CD14-positive monocyte (primary cell): ENCODE measurements around the gene RNF157. TPM values are rescaled to one million over a fixed set of nuclear protein-coding genes. Genes with fewer than 3 reads are reported as not detected.
A peak's percentile ranks its signal among the peaks of the same experiment; 100 is the strongest.

ENCODE experiments used
- DNase-seq, 3 donors: peaks; one replicate each; pipeline ENCODE4 v3.0.0-alpha.2; 2011 to 2022
- H2AFZ ChIP-seq: 2 replicates; pipeline ENCODE4 v1.6.0; 2012; ENCODE audit warnings: mild to moderate bottlenecking, low read depth, low read length, inconsistent platforms; ENCODE audit not compliant: insufficient read depth, poor library complexity, severe bottlenecking
- H3K27ac ChIP-seq, 2 donors: 1 replicate in 1 of 2; 2 replicates in 1 of 2; pipeline ENCODE4 v1.5.1; 2012 to 2013; ENCODE audit warnings: low read length in 2 of 2, control low read depth in 1 of 2, inconsistent platforms in 1 of 2, low read depth in 1 of 2, mild to moderate bottlenecking in 1 of 2
- H3K27me3 ChIP-seq, 2 donors: one replicate each; pipeline versions ENCODE4 v1.6.0 to v1.6.1; 2011 to 2013; ENCODE audit warnings: low read length in 2 of 2; ENCODE audit not compliant: control insufficient read depth in 2 of 2, insufficient read depth in 2 of 2
- H3K36me3 ChIP-seq, 2 donors: replicated peaks in 1 of 2; 1 replicate in 1 of 2; 2 replicates in 1 of 2; pipeline versions ENCODE4 v1.5.1 to v1.6.1; 2012 to 2013; ENCODE audit warnings: low read length in 2 of 2, control low read depth in 1 of 2, inconsistent platforms in 1 of 2, mild to moderate bottlenecking in 1 of 2; ENCODE audit not compliant: insufficient read depth in 2 of 2, control insufficient read depth in 1 of 2
- H3K4me1 ChIP-seq, 2 donors: 1 replicate in 1 of 2; 2 replicates in 1 of 2; pipeline versions ENCODE4 v1.5.1 to v1.6.1; 2012 to 2013; ENCODE audit warnings: low read length in 2 of 2, control low read depth in 1 of 2, inconsistent platforms in 1 of 2, mild to moderate bottlenecking in 1 of 2, moderate library complexity in 1 of 2; ENCODE audit not compliant: insufficient read depth in 2 of 2, control insufficient read depth in 1 of 2
- H3K4me2 ChIP-seq: replicated peaks from 2 replicates; pipeline ENCODE3; 2012; ENCODE audit warnings: low read length, moderate library complexity, mild to moderate bottlenecking; ENCODE audit not compliant: poor library complexity, severe bottlenecking; ENCODE audit errors: extremely low read depth
- H3K4me3 ChIP-seq, 3 experiments: fragments of 200-600 bp in 1 of 3; sonication (generic) in 1 of 3; replicated peaks in 1 of 3; 1 replicate in 2 of 3; 2 replicates in 1 of 3; pipeline ENCODE4 v1.5.1; 2011 to 2013; ENCODE audit warnings: low read length in 3 of 3, mild to moderate bottlenecking in 3 of 3, control low read depth in 2 of 3, low read depth in 2 of 3, inconsistent platforms in 1 of 3, moderate library complexity in 1 of 3
- H3K79me2 ChIP-seq: 2 replicates; pipeline ENCODE4 v1.6.0; 2012; ENCODE audit warnings: mild to moderate bottlenecking, control low read depth, inconsistent platforms, low read length, moderate library complexity; ENCODE audit not compliant: insufficient read depth
- H3K9ac ChIP-seq: 2 replicates; pipeline ENCODE4 v1.6.0; 2017; ENCODE audit warnings: low read length, mild to moderate bottlenecking; ENCODE audit not compliant: insufficient read depth, poor library complexity, severe bottlenecking
- H3K9me3 ChIP-seq, 2 donors: replicated peaks in 1 of 2; 1 replicate in 1 of 2; 2 replicates in 1 of 2; pipeline versions ENCODE4 v1.5.1 to v1.6.1; 2012 to 2013; ENCODE audit warnings: low read length in 2 of 2, control low read depth in 1 of 2; ENCODE audit not compliant: control insufficient read depth in 1 of 2, insufficient read depth in 1 of 2
- H4K20me1 ChIP-seq: 2 replicates; pipeline ENCODE4 v1.6.0; 2012; ENCODE audit warnings: mild to moderate bottlenecking, low read length, control low read depth, moderate library complexity; ENCODE audit not compliant: insufficient read depth
- H3K27ac Mint-ChIP-seq, 7 donors: one replicate each; pipeline ENCODE4 v1.8.0; 2020; ENCODE audit warnings: mild to moderate bottlenecking in 7 of 7, mixed read lengths in 7 of 7, moderate library complexity in 6 of 7, inconsistent platforms in 2 of 7
- H3K27me3 Mint-ChIP-seq, 3 donors: one replicate each; pipeline ENCODE4 v1.8.0; 2021 to 2022; ENCODE audit warnings: low read depth in 3 of 3, mild to moderate bottlenecking in 3 of 3, mixed read lengths in 3 of 3, moderate library complexity in 3 of 3, inconsistent platforms in 1 of 3
- H3K36me3 Mint-ChIP-seq, 2 donors: one replicate each; pipeline ENCODE4 v1.8.0; 2020; ENCODE audit warnings: mixed read lengths in 2 of 2, inconsistent platforms in 1 of 2, mild to moderate bottlenecking in 1 of 2
- H3K4me1 Mint-ChIP-seq: one replicate; pipeline ENCODE4 v1.8.0; 2020; ENCODE audit warnings: mild to moderate bottlenecking, mixed read lengths
- H3K4me3 Mint-ChIP-seq, 2 donors: one replicate each; pipeline ENCODE4 v1.8.0; 2020; ENCODE audit warnings: mild to moderate bottlenecking in 2 of 2, mixed read lengths in 2 of 2, moderate library complexity in 1 of 2
- H3K9me3 Mint-ChIP-seq, 7 donors: one replicate each; pipeline ENCODE4 v1.8.0; 2020 to 2022; ENCODE audit warnings: mixed read lengths in 7 of 7, mild to moderate bottlenecking in 6 of 7, moderate library complexity in 6 of 7, inconsistent platforms in 2 of 7
- WGBS: methylation state at CpG from one replicate; pipeline ENCODE4 v1.1.5; 2013; ENCODE audit warnings: missing lambda C conversion rate; ENCODE audit not compliant: insufficient coverage; 5-methylcytosine and 5-hydroxymethylcytosine counted together
- intact Hi-C, 2 donors: fragments of 100-400 bp; cut with micrococcal nuclease; formaldehyde crosslinking; loops; one replicate each; pipeline versions ENCODE4 v1.15.0 to v1.15.1; 2023
- polyA plus RNA-seq, 3 donors: library from polyadenylated mRNA; depleted of rRNA in 1 of 3; unstranded in 2 of 3; stranded (reverse) in 1 of 3; fragments of 300-500 nt in 2 of 3; fragments of >200 nt in 1 of 3; fragmentation: Illumina TruSeq in 2 of 3; gene quantifications; 1 replicate in 2 of 3; 2 replicates in 1 of 3; pipeline ENCODE4 v1.2.3, GENCODE V29; 2012 to 2021
- TF ChIP-seq, protein P1 (sequence below): fragments of 200-600 bp; IDR thresholded peaks from one replicate; pipeline ENCODE4 v1.8.0; 2022; ENCODE audit warnings: antibody characterized with exemption, mild to moderate bottlenecking

RNF157 gene
- polyA plus RNA-seq, 3 donors = 0.03 TPM; not detected in 2

DNA sequence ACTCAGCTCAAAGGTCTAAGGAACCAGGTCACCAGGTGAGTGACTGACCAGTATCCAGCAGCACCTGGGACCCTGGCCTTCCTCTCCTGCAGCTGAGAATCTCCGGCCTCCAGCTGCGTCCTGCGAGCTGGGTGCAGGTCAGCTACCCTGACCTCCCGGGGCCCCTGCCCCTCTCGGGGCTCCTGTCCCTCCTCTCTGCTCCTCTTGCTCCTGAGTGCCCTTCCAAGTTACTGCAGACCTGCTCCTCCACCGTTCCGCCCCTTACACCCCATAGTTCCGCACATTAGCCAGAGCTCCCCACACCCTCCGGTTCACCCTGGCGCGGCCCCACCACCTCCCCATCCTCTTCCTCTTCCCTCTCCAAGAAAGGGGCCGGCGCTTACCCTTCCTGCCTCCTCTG lies 109.8 kb downstream of the RNF157 start:
- TF ChIP-seq, protein P1, sequence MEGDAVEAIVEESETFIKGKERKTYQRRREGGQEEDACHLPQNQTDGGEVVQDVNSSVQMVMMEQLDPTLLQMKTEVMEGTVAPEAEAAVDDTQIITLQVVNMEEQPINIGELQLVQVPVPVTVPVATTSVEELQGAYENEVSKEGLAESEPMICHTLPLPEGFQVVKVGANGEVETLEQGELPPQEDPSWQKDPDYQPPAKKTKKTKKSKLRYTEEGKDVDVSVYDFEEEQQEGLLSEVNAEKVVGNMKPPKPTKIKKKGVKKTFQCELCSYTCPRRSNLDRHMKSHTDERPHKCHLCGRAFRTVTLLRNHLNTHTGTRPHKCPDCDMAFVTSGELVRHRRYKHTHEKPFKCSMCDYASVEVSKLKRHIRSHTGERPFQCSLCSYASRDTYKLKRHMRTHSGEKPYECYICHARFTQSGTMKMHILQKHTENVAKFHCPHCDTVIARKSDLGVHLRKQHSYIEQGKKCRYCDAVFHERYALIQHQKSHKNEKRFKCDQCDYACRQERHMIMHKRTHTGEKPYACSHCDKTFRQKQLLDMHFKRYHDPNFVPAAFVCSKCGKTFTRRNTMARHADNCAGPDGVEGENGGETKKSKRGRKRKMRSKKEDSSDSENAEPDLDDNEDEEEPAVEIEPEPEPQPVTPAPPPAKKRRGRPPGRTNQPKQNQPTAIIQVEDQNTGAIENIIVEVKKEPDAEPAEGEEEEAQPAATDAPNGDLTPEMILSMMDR = no peak
- no peak overlapping the region for H2AFZ ChIP-seq
- peaks cover 7 to 8% of the 10 kb centered on the region in 2 donors for H3K4me1 ChIP-seq
- H3K4me3 ChIP-seq = no peak overlapping the region
- peaks cover 11% of the 10 kb centered on the region for H3K4me1 Mint-ChIP-seq
- H3K4me3 Mint-ChIP-seq = no peak overlapping the region
- H3K36me3 ChIP-seq = no peaks in the 10 kb centered on the region
- H3K27me3 ChIP-seq = no peaks in the 10 kb centered on the region
- DNase-seq = no peak
- H3K27ac ChIP-seq = no peak overlapping the region
- intact Hi-C loops = no loop called here
- WGBS = 14% methylated on average over 12 of the region's 13 CpGs
- no peaks in the 10 kb centered on the region for H4K20me1 ChIP-seq
- H3K4me2 ChIP-seq = no peak overlapping the region
- peak overlapping the region in 2 of 7 donors; percentile 10 to 37 for H3K27ac Mint-ChIP-seq
- H3K27me3 Mint-ChIP-seq = peaks cover 2 to 19% (median 8%) of the 10 kb centered on the region in 3 donors
- H3K36me3 Mint-ChIP-seq = no peaks in the 10 kb centered on the region
- H3K79me2 ChIP-seq = no peaks in the 10 kb centered on the region
- no peak overlapping the region for H3K9ac ChIP-seq
- H3K9me3 ChIP-seq = no peaks in the 10 kb centered on the region
- H3K9me3 Mint-ChIP-seq = peaks cover 0 to under 1% (median 0%) of the 10 kb centered on the region in 7 donors

DNA sequence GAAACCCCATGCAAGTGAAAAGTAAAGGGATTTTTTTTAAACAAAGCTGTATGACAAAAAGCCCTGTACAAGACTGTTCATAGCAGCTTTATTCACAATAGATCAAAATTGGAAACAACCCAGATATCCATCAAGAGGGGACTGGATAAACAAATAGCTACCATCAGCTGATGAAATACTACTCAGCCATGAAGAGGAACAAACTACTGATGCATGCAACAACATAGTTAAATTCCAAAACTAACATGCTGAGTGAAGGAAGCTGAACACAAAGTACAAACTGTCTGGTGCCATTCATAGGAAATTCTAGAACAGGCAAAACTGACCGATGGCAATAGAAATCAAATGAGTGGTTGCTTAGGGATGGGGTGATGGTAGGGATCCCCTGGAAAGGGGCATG lies 114.4 kb downstream of the RNF157 start:
- no peak overlapping the region for H3K27ac Mint-ChIP-seq
- no peaks in the 10 kb centered on the region for H3K79me2 ChIP-seq
- peaks cover 0 to 9% (median 2%) of the 10 kb centered on the region in 7 donors for H3K9me3 Mint-ChIP-seq
- intact Hi-C loops = loop anchor here in 1 of 2 donors (10.0 kb wide), 2 partner anchors 59 to 279 kb away; no protein-coding TSS in a partner anchor
- no peak overlapping the region for H3K27ac ChIP-seq
- peaks cover 18% of the 10 kb centered on the region for H3K4me1 Mint-ChIP-seq
- no peaks in the 10 kb centered on the region for H3K36me3 Mint-ChIP-seq
- peaks cover 18 to 28% of the 10 kb centered on the region in 2 donors for H3K4me1 ChIP-seq
- no peaks in the 10 kb centered on the region for H3K27me3 ChIP-seq
- no peaks in the 10 kb centered on the region for H3K36me3 ChIP-seq
- H3K4me3 ChIP-seq = no peak overlapping the region
- no peaks in the 10 kb centered on the region for H3K9me3 ChIP-seq
- H4K20me1 ChIP-seq = no peaks in the 10 kb centered on the region
- H2AFZ ChIP-seq = no peak overlapping the region
- TF ChIP-seq, protein P1 = no peak
- no peak for DNase-seq
- H3K9ac ChIP-seq = no peak overlapping the region
- H3K27me3 Mint-ChIP-seq = peaks cover 8 to 26% (median 16%) of the 10 kb centered on the region in 3 donors
- no CpG with 5 or more reads among the region's 1 CpG for WGBS
- no peak overlapping the region for H3K4me3 Mint-ChIP-seq
- no peak overlapping the region for H3K4me2 ChIP-seq
